Activated B cell treated with CpG ODN at 0.5 μM for 24 hours (primary cell): ENCODE data around the gene ATP11B. TPM values are rescaled to one million over a fixed set of nuclear protein-coding genes. Genes with fewer than 3 reads are reported as not detected.

Experiments used
- ATAC-seq: fragments of 200-7000 bp; cut with Tn5 transposase; one replicate; pipeline ENCODE4 v1.10.0; 2021; ENCODE audit warnings: low read depth, mild to moderate bottlenecking, moderate library complexity
- CTCF ChIA-PET: fragments of 350-600 bp; sonication (Branson Sonifier 250); formaldehyde crosslinking; loops from one replicate; lab custom pipeline; 2021; ENCODE audit warnings: antibody characterized with exemption; lab: Charles Lee
- POLR2A ChIA-PET: fragments of 350-600 bp; sonication (Branson Sonifier 250); formaldehyde crosslinking; loops from one replicate; lab custom pipeline; 2021; ENCODE audit warnings: antibody characterized with exemption; lab: Charles Lee
- DNase-seq: peaks from one replicate; pipeline ENCODE4 v3.0.0; 2022
- H3K27ac Mint-ChIP-seq: one replicate; pipeline ENCODE4 v1.8.0; 2020; ENCODE audit warnings: mixed read lengths
- H3K27me3 Mint-ChIP-seq: one replicate; pipeline ENCODE4 v1.8.0; 2021; ENCODE audit warnings: mixed read lengths
- H3K36me3 Mint-ChIP-seq: one replicate; pipeline ENCODE4 v1.8.0; 2021; ENCODE audit warnings: low read depth, mixed read lengths
- H3K4me1 Mint-ChIP-seq: one replicate; pipeline ENCODE4 v1.8.0; 2021; ENCODE audit warnings: mixed read lengths
- H3K4me3 Mint-ChIP-seq: one replicate; pipeline ENCODE4 v1.8.0; 2020; ENCODE audit warnings: mild to moderate bottlenecking, mixed read lengths
- H3K9me3 Mint-ChIP-seq: one replicate; pipeline ENCODE4 v1.8.0; 2020; ENCODE audit warnings: mixed read lengths
- CTCF ChIP-seq: fragments of 200-600 bp; IDR thresholded peaks from one replicate; pipeline ENCODE4 v1.8.0; 2022; ENCODE audit warnings: antibody characterized with exemption, mild to moderate bottlenecking
- intact Hi-C: fragments of 100-400 bp; cut with micrococcal nuclease; formaldehyde crosslinking; loops from one replicate; pipeline ENCODE4 v1.15.1; 2024
- total RNA-seq: library from RNA; stranded (reverse); gene quantifications from 2 replicates; pipeline ENCODE4 v1.2.3, GENCODE V29; 2022

ATP11B gene
- total RNA-seq, 1 donor from 2014 or later = 93.3 TPM

DNA sequence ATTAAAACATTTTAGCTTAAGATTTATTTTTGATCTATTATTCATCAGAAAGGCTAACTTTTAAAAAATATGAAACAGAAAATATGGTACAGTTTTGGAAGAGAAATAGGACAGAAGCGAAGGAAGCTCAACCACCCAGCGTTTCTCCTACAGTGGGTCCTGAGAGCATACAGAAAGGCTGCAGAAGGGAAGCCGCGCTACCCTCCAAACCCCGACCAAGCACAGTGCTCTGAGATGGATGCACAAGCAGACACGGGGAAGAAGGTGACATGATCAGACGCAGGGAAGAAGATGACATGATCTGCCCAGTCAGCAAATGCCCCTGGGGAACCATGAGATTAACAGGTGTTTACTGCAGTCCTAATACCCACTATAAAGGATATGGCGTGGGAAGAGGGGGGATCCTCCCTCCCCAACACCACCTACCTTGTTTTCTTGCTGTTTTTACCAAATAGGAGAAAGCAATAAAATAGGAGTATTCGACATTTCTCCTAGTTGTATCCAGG, 172.6 kb downstream of the ATP11B start:
- no peak for TF ChIP-seq CTCF
- ChIA-PET POLR2A (no interaction called here), CTCF (no interaction called here)
- intact Hi-C loops = no loop called here
- ATAC-seq (no peak), DNase-seq (no peak)
- Mint-ChIP-seq H3K27ac (peak overlapping the region; percentile 69), H3K4me3 (no peak overlapping the region), H3K4me1 (peaks cover 43% of the 10 kb centered on the region), H3K9me3 (no peaks in the 10 kb centered on the region), H3K36me3 (peaks cover 34% of the 10 kb centered on the region), H3K27me3 (no peaks in the 10 kb centered on the region)

GRCh38 chr3:182967218-182968204, 174.2 kb downstream of the ATP11B start:
- ChIA-PET CTCF (no interaction called here), POLR2A (interaction anchor here (1.7 kb wide), 1 partner anchor 12 kb away, joined by 6 read pairs; no protein-coding TSS in a partner anchor)
- peak overlapping the region; percentile 71 for H3K27ac Mint-ChIP-seq
- peaks cover 54% of the 10 kb centered on the region for H3K4me1 Mint-ChIP-seq
- intact Hi-C loops = loop anchor here (1.0 kb wide), 1 partner anchor 13 kb away; the partner anchor contains the start of gene DCUN1D1
- ATAC-seq (peak; percentile 77), DNase-seq (no peak)
- peak overlapping the region; percentile 32 for H3K4me3 Mint-ChIP-seq
- H3K9me3 Mint-ChIP-seq = no peaks in the 10 kb centered on the region
- no peaks in the 10 kb centered on the region for H3K27me3 Mint-ChIP-seq
- peaks cover 29% of the 10 kb centered on the region for H3K36me3 Mint-ChIP-seq
- no peak for TF ChIP-seq CTCF

GRCh38 chr3:182969277-182969676, 176.0 kb downstream of the ATP11B start:
- Mint-ChIP-seq H3K9me3 (no peaks in the 10 kb centered on the region), H3K4me1 (peaks cover 54% of the 10 kb centered on the region), H3K27ac (peak overlapping the region; percentile 2), H3K27me3 (no peaks in the 10 kb centered on the region), H3K4me3 (no peak overlapping the region), H3K36me3 (peaks cover 20% of the 10 kb centered on the region)
- CTCF ChIA-PET = no interaction called here
- intact Hi-C loops = no loop called here
- no peak for TF ChIP-seq CTCF
- POLR2A ChIA-PET = interaction anchor here (1.0 to 1.7 kb wide), 3 partner anchors 10 to 12 kb away, joined by 4 to 6 read pairs (median 4); no protein-coding TSS in a partner anchor
- no peak for DNase-seq
- no peak for ATAC-seq

DNA sequence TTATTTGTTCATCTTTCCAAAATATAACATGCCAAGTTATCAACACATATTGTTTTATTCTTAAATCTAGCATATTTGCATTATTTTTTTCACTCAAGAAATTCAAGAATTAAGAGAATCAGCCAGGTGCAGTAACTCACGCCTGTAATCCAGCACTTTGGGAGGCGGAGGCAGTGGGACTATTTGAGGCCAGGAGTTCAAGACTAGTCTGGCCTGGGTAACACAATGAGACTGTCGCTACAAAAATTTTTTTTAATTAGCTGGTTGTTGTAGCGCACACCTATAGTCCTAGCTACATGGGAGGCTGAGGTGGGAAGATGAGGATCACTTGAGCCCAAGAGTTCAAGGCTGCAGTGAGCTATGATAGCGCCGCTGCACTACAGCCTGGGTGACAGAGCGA, 176.5 kb downstream of the ATP11B start:
- intact Hi-C loops = no loop called here
- ATAC-seq (no peak), DNase-seq (no peak)
- ChIA-PET CTCF (no interaction called here), POLR2A (interaction anchor here (1.1 kb wide), 1 partner anchor 12 kb away, joined by 4 read pairs; no protein-coding TSS in a partner anchor)
- Mint-ChIP-seq H3K27me3 (no peaks in the 10 kb centered on the region), H3K36me3 (peaks cover 17% of the 10 kb centered on the region), H3K9me3 (no peaks in the 10 kb centered on the region), H3K4me3 (no peak overlapping the region), H3K4me1 (peaks cover 55% of the 10 kb centered on the region), H3K27ac (no peak overlapping the region)
- no peak for TF ChIP-seq CTCF

- intact Hi-C loops = no loop called here
- Mint-ChIP-seq H3K36me3 (peaks cover 13% of the 10 kb centered on the region), H3K4me3 (no peak overlapping the region), H3K4me1 (peaks cover 56% of the 10 kb centered on the region), H3K9me3 (no peaks in the 10 kb centered on the region), H3K27me3 (no peaks in the 10 kb centered on the region), H3K27ac (no peak overlapping the region)
- POLR2A ChIA-PET = no interaction called here
- no peak for TF ChIP-seq CTCF
- CTCF ChIA-PET = no interaction called here
- DNase-seq = no peak
- ATAC-seq = no peak
These were observed 177.6 kb downstream of the ATP11B start for GRCh38 chr3:182970811-182971418.
